T47D (cell line): Measurements from ENCODE around the gene TNS2.
"Not testable (repeated sequence)": the region's sequence is repeated elsewhere in the genome, so short reads cannot be mapped to it uniquely, and the experiment has no call there.

Experiments used
- DNase-seq, 2 experiments: peaks; one replicate each; pipeline versions ENCODE4 v3.0.0 to v3.0.0-alpha.2; 2011 to 2012; ENCODE audit warnings: low read depth in 1 of 2, low spot score in 1 of 2
- JUND ChIP-seq: IDR thresholded peaks from 2 replicates; pipeline ENCODE4 v1.6.1; 2012; ENCODE audit warnings: low read depth
- in situ Hi-C: cut with HindIII; loops from 2 replicates; pipeline ENCODE4 v1.10.0; 2016; ENCODE audit warnings: low sequenced_read_pairs, low pct_unique_long_range_greater_than_20kb

The TNS2 gene

GRCh38 chr12:53025250-53025649 lies 24.6 kb upstream of the TNS2 start:
- no peak for TF ChIP-seq JUND
- in situ Hi-C loops: no loop called here
- no peak for DNase-seq

GRCh38 chr12:53027014-53027413 lies 22.9 kb upstream of the TNS2 start:
- DNase-seq, in situ Hi-C loops: not testable (repeated sequence)

- no peak for DNase-seq
- TF ChIP-seq JUND: no peak
- in situ Hi-C loops: no loop called here
These were observed 18.2 kb upstream of the TNS2 start for GRCh38 chr12:53031616-53032015.

- DNase-seq, in situ Hi-C loops: not testable (repeated sequence)
These were observed 16.0 kb upstream of the TNS2 start for GRCh38 chr12:53033832-53034231.

- in situ Hi-C loops: no loop called here
- no peak for DNase-seq
- no peak for TF ChIP-seq JUND
These were observed 15.4 kb upstream of the TNS2 start for GRCh38 chr12:53034459-53034858.

- no peak for DNase-seq
- in situ Hi-C loops: no loop called here
- no peak for TF ChIP-seq JUND
These were observed 13.1 kb upstream of the TNS2 start for GRCh38 chr12:53036802-53037201.

GRCh38 chr12:53039851-53040250 lies 10.0 kb upstream of the TNS2 start:
- no peak for DNase-seq
- in situ Hi-C loops: no loop called here
- TF ChIP-seq JUND: no peak

- in situ Hi-C loops: no loop called here
- TF ChIP-seq JUND: no peak
- no peak for DNase-seq
These were observed 7.0 kb upstream of the TNS2 start for GRCh38 chr12:53042607-53043454.

GRCh38 chr12:53044052-53044581 lies 5.7 kb upstream of the TNS2 start:
- TF ChIP-seq JUND: no peak
- no peak for DNase-seq
- in situ Hi-C loops: no loop called here

- in situ Hi-C loops: no loop called here
These were observed 4.8 kb upstream of the TNS2 start for GRCh38 chr12:53044896-53045695.

GRCh38 chr12:53045696-53046045 lies 4.2 kb upstream of the TNS2 start:
- TF ChIP-seq JUND: no peak
- DNase-seq: no peak
- in situ Hi-C loops: no loop called here

More at GRCh38 chr12:53044896-53045695, 4.8 kb upstream of the TNS2 start:
- DNase-seq: no peak
- TF ChIP-seq JUND: no peak

- peak; percentile 71 to 94 for DNase-seq
- in situ Hi-C loops: no loop called here
- no peak for TF ChIP-seq JUND
These were observed 3.1 kb upstream of the TNS2 start for GRCh38 chr12:53046655-53047220.

GRCh38 chr12:53047221-53048032 lies 2.4 kb upstream of the TNS2 start:
- in situ Hi-C loops: no loop called here

More at GRCh38 chr12:53047221-53048032, 2.4 kb upstream of the TNS2 start:
- peak; percentile 74 to 87 for DNase-seq
- TF ChIP-seq JUND: no peak
